DND-41 (cell line): ENCODE results near the gene PDCD6IP.

Source experiments
- ATAC-seq: fragments of 200-7000 bp; cut with Tn5 transposase; 3 replicates; pipeline ENCODE4 v1.9.1; 2021; ENCODE audit warnings: low read depth; ENCODE audit not compliant: insufficient read depth
- DNase-seq: peaks from one replicate; pipeline ENCODE4 v3.0.0-alpha.2; 2020
- H2AFZ ChIP-seq: 2 replicates; pipeline ENCODE4 v1.6.0; 2012; ENCODE audit warnings: low read depth, low read length
- H3K27ac ChIP-seq: 2 replicates; pipeline ENCODE4 v1.5.1; 2012; ENCODE audit warnings: low read length, inconsistent platforms
- H3K27me3 ChIP-seq: fragments of 200-600 bp; sonication (generic); 2 replicates; pipeline ENCODE4 v1.6.0; 2012; ENCODE audit warnings: low read length, mild to moderate bottlenecking, inconsistent platforms; ENCODE audit not compliant: insufficient read depth, poor library complexity
- H3K36me3 ChIP-seq: 2 replicates; pipeline ENCODE4 v1.5.1; 2012; ENCODE audit warnings: low read length, inconsistent platforms; ENCODE audit not compliant: insufficient read depth
- H3K4me1 ChIP-seq: 2 replicates; pipeline ENCODE4 v1.5.1; 2012; ENCODE audit warnings: mild to moderate bottlenecking, low read length; ENCODE audit not compliant: insufficient read depth
- H3K4me2 ChIP-seq: 2 replicates; pipeline ENCODE4 v1.6.0; 2012; ENCODE audit warnings: mild to moderate bottlenecking, moderate library complexity, low read length, inconsistent platforms; ENCODE audit not compliant: insufficient read depth
- H3K4me3 ChIP-seq, 2 experiments: fragments of 200-600 bp in 1 of 2; shearing (Covaris generic) in 1 of 2; 2 replicates each; pipeline ENCODE4 v1.5.1; 2012 to 2016; ENCODE audit warnings: inconsistent platforms in 2 of 2, low read length in 2 of 2, mild to moderate bottlenecking in 2 of 2, low read depth in 1 of 2, moderate library complexity in 1 of 2
- H3K79me2 ChIP-seq: 2 replicates; pipeline ENCODE4 v1.6.0; 2012; ENCODE audit warnings: low read length, inconsistent platforms; ENCODE audit not compliant: insufficient read depth
- H3K9ac ChIP-seq: 2 replicates; pipeline ENCODE4 v1.6.0; 2012; ENCODE audit warnings: low read depth, mild to moderate bottlenecking, inconsistent platforms, low read length, moderate library complexity
- H3K9me3 ChIP-seq: 2 replicates; pipeline ENCODE4 v1.5.1; 2012; ENCODE audit warnings: low read length, moderate library complexity, mild to moderate bottlenecking, inconsistent platforms; ENCODE audit not compliant: insufficient read depth, severe bottlenecking
- H4K20me1 ChIP-seq: 2 replicates; pipeline ENCODE4 v1.6.0; 2012; ENCODE audit warnings: low read length; ENCODE audit not compliant: insufficient read depth
- EZH2 ChIP-seq: IDR thresholded peaks from 3 replicates; pipeline ENCODE4 v1.6.1; 2012; ENCODE audit warnings: borderline replicate concordance, low read depth, mild to moderate bottlenecking, moderate library complexity, low read length, inconsistent platforms; ENCODE audit not compliant: severe bottlenecking
- TF ChIP-seq, protein P1 (sequence below): IDR thresholded peaks from 2 replicates; pipeline ENCODE4 v1.5.1; 2012; ENCODE audit warnings: borderline replicate concordance, low read length, moderate library complexity, mild to moderate bottlenecking; ENCODE audit not compliant: poor library complexity, severe bottlenecking; ENCODE audit errors: extremely low read depth

Gene PDCD6IP

DNA sequence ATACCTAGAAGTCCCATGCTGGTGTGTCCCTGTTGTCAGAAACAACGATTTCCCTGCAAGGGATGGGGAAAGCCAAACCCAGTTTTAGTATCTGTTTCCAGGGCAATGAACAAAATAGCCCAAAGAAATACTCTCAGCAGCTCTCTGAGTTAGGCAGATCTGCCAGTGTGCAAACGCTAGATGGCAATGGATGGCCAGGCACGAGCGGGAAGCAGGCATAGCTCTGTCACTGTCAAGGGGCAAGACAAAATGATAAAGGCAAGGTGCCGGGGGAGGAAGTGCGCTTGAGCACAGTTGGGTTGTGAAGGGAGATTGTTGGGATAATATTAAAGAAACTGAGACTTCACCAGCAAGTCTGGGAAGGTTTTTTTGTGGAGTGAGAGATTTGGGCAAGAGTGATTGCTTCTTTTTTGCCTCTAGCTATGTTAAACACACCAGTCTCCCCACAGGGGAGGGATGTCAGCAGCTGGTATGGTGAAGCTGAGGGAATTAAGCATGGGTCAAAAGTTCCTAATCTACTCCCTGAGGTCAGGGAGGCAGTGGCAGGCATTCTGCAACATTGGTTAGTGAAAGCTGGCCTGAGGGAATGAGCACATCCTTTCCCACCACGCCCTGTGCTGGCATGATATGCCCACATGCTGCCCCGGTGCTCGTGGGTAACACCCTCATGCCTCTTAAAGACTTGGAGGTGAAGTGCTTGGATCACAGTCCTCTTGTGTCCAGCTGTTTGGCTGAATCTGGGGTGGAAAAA is 117.5 kb downstream of the PDCD6IP start:
- Histone ChIP-seq H3K36me3 (no peaks in the 10 kb centered on the region), H3K4me2 (no peak overlapping the region), H3K9ac (no peak overlapping the region), H3K4me3 (no peak overlapping the region), H4K20me1 (no peaks in the 10 kb centered on the region), H3K27ac (no peak overlapping the region), H3K27me3 (no peaks in the 10 kb centered on the region), H2AFZ (no peak overlapping the region), H3K9me3 (no peaks in the 10 kb centered on the region), H3K79me2 (no peaks in the 10 kb centered on the region), H3K4me1 (peaks cover 11% of the 10 kb centered on the region)
- no peak for DNase-seq
- no peak for ATAC-seq
- TF ChIP-seq, protein P1, sequence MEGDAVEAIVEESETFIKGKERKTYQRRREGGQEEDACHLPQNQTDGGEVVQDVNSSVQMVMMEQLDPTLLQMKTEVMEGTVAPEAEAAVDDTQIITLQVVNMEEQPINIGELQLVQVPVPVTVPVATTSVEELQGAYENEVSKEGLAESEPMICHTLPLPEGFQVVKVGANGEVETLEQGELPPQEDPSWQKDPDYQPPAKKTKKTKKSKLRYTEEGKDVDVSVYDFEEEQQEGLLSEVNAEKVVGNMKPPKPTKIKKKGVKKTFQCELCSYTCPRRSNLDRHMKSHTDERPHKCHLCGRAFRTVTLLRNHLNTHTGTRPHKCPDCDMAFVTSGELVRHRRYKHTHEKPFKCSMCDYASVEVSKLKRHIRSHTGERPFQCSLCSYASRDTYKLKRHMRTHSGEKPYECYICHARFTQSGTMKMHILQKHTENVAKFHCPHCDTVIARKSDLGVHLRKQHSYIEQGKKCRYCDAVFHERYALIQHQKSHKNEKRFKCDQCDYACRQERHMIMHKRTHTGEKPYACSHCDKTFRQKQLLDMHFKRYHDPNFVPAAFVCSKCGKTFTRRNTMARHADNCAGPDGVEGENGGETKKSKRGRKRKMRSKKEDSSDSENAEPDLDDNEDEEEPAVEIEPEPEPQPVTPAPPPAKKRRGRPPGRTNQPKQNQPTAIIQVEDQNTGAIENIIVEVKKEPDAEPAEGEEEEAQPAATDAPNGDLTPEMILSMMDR: no peak
- no peak for TF ChIP-seq EZH2

DNA sequence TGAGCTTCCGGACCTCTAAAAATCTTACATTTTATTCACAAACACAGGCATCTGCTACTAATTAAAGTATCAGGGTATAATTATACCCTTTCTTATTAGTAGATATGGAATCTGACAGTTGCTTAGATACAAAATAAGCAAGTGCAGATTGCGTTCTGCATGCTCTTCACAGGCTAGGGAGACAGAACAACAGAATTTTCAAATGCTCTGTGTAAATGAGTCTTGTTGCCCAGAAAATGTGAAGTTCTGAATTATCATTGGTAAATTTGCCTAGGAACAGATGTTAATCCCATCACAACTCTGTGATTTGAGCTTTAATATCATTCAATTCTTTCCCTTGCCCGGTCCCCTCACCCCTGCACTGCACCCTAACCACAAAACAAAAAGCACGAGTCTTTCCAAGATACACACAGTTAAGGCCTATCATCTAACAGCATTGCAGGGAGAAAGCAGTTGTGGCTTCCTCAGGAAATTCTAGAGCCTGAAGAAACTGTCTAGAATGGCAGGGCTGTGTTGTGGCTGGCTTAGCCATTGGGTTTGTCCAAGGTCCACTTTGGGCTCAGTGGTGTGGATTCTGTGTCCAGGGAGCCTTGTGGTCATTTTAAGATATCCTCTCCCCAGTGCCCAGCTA is 119.8 kb downstream of the PDCD6IP start:
- ATAC-seq (peak; percentile 74), DNase-seq (peak; percentile 23)
- Histone ChIP-seq H3K9ac (no peak overlapping the region), H3K27ac (no peak overlapping the region), H3K4me3 (no peak overlapping the region), H3K79me2 (no peaks in the 10 kb centered on the region), H4K20me1 (no peaks in the 10 kb centered on the region), H3K27me3 (no peaks in the 10 kb centered on the region), H2AFZ (no peak overlapping the region), H3K4me1 (peaks cover 11% of the 10 kb centered on the region), H3K9me3 (no peaks in the 10 kb centered on the region), H3K36me3 (no peaks in the 10 kb centered on the region), H3K4me2 (no peak overlapping the region)
- TF ChIP-seq, protein P1: no peak
- TF ChIP-seq EZH2: no peak
